ENCODE results near the gene FBXO28. TPM values are rescaled to one million over a fixed set of nuclear protein-coding genes. Genes with fewer than 3 reads are reported as not detected.

The FBXO28 gene
- total RNA-seq, 4 donors from 2014 or later, result 58.0 to 84.1 (median 67.2) TPM

- TF ChIP-seq CTCF (IDR thresholded peaks at IDR 0.05), result no peak
- 71 to 72% methylated on average over 5 of the region's 5 CpGs for WGBS, 2 donors
- DNase-seq (ENCODE audit: low spot score in 2 of 2), result no peak
- intact Hi-C loops (cut with DNase I; ENCODE audit: low total_unique reads), result no loop called here
- no peak overlapping the region for H3K4me3 ChIP-seq (ENCODE audit: low read depth, poor library complexity, severe bottlenecking)
These were observed 14.3 kb downstream of the FBXO28 start for GRCh38 chr1:224127925-224128819.

GRCh38 chr1:224131253-224131652 lies 17.3 kb downstream of the FBXO28 start:
- DNase-seq (ENCODE audit: low spot score in 2 of 2), result no peak
- TF ChIP-seq CTCF (IDR thresholded peaks at IDR 0.05) (no peak), POLR2A (IDR thresholded peaks at IDR 0.05) (no peak)
- intact Hi-C loops (cut with DNase I; ENCODE audit: low total_unique reads), result no loop called here
- H3K4me3 ChIP-seq (ENCODE audit: low read depth, poor library complexity, severe bottlenecking), result no peak overlapping the region

GRCh38 chr1:224132901-224133300 lies 19.0 kb downstream of the FBXO28 start:
- TF ChIP-seq CTCF (IDR thresholded peaks at IDR 0.05) (no peak), POLR2A (IDR thresholded peaks at IDR 0.05) (no peak)
- intact Hi-C loops (cut with DNase I; ENCODE audit: low total_unique reads), result no loop called here
- 24 to 29% methylated on average over 1 of the region's 1 CpG for WGBS, 2 donors
- no peak for DNase-seq (ENCODE audit: low spot score in 2 of 2)
- H3K4me3 ChIP-seq (ENCODE audit: low read depth, poor library complexity, severe bottlenecking), result no peak overlapping the region

- TF ChIP-seq CTCF (IDR thresholded peaks at IDR 0.05), result no peak
- TF ChIP-seq POLR2A (IDR thresholded peaks at IDR 0.05), result no peak
- H3K4me3 ChIP-seq (ENCODE audit: low read depth, poor library complexity, severe bottlenecking), result no peak overlapping the region
- no peak for DNase-seq (ENCODE audit: low spot score in 2 of 2)
- 69 to 71% methylated on average over 5 of the region's 5 CpGs for WGBS, 2 donors
- intact Hi-C loops (cut with DNase I; ENCODE audit: low total_unique reads), result loop anchor here (2.0 kb wide), 1 partner anchor 23 kb away; no protein-coding TSS in a partner anchor
These were observed 19.9 kb downstream of the FBXO28 start for GRCh38 chr1:224133741-224134299.

GRCh38 chr1:224137518-224137917 lies 23.6 kb downstream of the FBXO28 start:
- intact Hi-C loops (cut with DNase I; ENCODE audit: low total_unique reads), result no loop called here
- TF ChIP-seq CTCF (IDR thresholded peaks at IDR 0.05), result no peak
- no peak for TF ChIP-seq POLR2A (IDR thresholded peaks at IDR 0.05)
- no peak for DNase-seq (ENCODE audit: low spot score in 2 of 2)
- no peak overlapping the region for H3K4me3 ChIP-seq (ENCODE audit: low read depth, poor library complexity, severe bottlenecking)
